ENCODE results near the gene GTPBP3. TPM values are rescaled to one million over a fixed set of nuclear protein-coding genes. Genes with fewer than 3 reads are reported as not detected.

GTPBP3 gene
- total and polyA plus RNA-seq, 9 of the 15 experiments (the other 6 are each of a cell fraction or from before 2014, with no cell fraction given), result 4.9 to 124 (median 22.6) TPM

DNA sequence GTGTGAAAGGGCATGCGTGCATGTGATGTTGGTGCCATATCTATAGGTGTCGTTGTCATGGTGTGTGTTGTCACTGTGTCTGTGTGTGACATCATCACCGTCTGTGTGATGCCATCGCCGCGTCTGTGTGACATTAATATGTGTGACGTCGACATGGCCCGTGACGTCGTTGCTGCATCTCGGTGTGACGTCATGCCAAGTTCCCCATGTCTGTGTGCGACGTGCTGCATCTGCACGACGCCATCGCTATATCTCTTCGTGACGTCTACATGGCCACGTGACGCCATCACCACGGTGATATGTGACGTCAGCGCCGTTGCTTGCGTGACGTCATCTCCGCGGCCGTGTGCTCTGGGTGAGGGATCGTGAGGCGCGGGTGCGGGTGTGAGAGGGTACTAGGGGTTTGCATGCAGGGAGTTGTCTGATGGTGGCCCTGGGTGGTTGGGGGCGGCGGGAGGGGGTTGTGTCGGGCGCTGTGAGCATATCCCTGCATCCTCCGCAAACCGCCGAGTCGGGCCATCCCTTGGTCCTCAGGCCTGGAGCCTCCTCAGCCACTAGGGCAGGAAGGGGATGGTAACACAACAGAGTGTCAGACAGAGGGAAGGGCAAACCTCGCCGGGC, 14.6 kb downstream of the GTPBP3 start (continued):
- TF ChIP-seq, protein P1, sequence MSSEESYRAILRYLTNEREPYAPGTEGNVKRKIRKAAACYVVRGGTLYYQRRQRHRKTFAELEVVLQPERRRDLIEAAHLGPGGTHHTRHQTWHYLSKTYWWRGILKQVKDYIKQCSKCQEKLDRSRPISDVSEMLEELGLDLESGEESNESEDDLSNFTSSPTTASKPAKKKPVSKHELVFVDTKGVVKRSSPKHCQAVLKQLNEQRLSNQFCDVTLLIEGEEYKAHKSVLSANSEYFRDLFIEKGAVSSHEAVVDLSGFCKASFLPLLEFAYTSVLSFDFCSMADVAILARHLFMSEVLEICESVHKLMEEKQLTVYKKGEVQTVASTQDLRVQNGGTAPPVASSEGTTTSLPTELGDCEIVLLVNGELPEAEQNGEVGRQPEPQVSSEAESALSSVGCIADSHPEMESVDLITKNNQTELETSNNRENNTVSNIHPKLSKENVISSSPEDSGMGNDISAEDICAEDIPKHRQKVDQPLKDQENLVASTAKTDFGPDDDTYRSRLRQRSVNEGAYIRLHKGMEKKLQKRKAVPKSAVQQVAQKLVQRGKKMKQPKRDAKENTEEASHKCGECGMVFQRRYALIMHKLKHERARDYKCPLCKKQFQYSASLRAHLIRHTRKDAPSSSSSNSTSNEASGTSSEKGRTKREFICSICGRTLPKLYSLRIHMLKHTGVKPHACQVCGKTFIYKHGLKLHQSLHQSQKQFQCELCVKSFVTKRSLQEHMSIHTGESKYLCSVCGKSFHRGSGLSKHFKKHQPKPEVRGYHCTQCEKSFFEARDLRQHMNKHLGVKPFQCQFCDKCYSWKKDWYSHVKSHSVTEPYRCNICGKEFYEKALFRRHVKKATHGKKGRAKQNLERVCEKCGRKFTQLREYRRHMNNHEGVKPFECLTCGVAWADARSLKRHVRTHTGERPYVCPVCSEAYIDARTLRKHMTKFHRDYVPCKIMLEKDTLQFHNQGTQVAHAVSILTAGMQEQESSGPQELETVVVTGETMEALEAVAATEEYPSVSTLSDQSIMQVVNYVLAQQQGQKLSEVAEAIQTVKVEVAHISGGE (CRISPR knock-in tag; IDR thresholded peaks at IDR 0.05), result no peak
- TF ChIP-seq NCOA1 (IDR thresholded peaks at IDR 0.05; ENCODE audit: low read depth) (peak; percentile 100), ZNF408 (CRISPR knock-in tag; IDR thresholded peaks at IDR 0.05; ENCODE audit: low read depth) (no peak), KAT8 (IDR thresholded peaks at IDR 0.05; ENCODE audit: low read depth) (no peak), KLF10 (CRISPR knock-in tag; IDR thresholded peaks at IDR 0.05) (no peak), SREBF2 (CRISPR knock-in tag; IDR thresholded peaks at IDR 0.05) (no peak), NUFIP1 (IDR thresholded peaks at IDR 0.05; ENCODE audit: partially characterized antibody) (no peak), DDX20 (tag; IDR thresholded peaks at IDR 0.05; ENCODE audit: low read depth) (no peak), ZNF444 (CRISPR knock-in tag; IDR thresholded peaks at IDR 0.05) (no peak), RFX5 (IDR thresholded peaks at IDR 0.05; ENCODE audit: low read depth, low read length) (no peak), ZFPM2 (CRISPR knock-in tag; IDR thresholded peaks at IDR 0.05) (no peak), PHB2 (IDR thresholded peaks at IDR 0.05; ENCODE audit: low read depth) (no peak), HDAC1 (IDR thresholded peaks at IDR 0.05) (0 out of 4 replicates have a peak, but pooled peaks of 1 of the 2 experiments have one; percentile 28), GTF2E2 (tag; IDR thresholded peaks at IDR 0.05) (no peak)
- TF ChIP-seq, protein P2, sequence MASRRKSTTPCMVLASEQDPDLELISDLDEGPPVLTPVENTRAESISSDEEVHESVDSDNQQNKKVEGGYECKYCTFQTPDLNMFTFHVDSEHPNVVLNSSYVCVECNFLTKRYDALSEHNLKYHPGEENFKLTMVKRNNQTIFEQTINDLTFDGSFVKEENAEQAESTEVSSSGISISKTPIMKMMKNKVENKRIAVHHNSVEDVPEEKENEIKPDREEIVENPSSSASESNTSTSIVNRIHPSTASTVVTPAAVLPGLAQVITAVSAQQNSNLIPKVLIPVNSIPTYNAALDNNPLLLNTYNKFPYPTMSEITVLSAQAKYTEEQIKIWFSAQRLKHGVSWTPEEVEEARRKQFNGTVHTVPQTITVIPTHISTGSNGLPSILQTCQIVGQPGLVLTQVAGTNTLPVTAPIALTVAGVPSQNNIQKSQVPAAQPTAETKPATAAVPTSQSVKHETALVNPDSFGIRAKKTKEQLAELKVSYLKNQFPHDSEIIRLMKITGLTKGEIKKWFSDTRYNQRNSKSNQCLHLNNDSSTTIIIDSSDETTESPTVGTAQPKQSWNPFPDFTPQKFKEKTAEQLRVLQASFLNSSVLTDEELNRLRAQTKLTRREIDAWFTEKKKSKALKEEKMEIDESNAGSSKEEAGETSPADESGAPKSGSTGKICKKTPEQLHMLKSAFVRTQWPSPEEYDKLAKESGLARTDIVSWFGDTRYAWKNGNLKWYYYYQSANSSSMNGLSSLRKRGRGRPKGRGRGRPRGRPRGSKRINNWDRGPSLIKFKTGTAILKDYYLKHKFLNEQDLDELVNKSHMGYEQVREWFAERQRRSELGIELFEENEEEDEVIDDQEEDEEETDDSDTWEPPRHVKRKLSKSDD (conservative IDR thresholded peaks at IDR 0.05; ENCODE audit: low read length), result peak; percentile 96; the same call in 1 of the 2 replicates
- TF ChIP-seq, protein P3, sequence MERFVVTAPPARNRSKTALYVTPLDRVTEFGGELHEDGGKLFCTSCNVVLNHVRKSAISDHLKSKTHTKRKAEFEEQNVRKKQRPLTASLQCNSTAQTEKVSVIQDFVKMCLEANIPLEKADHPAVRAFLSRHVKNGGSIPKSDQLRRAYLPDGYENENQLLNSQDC (CRISPR knock-in tag; IDR thresholded peaks at IDR 0.05), result no peak
- TF ChIP-seq, protein P4, sequence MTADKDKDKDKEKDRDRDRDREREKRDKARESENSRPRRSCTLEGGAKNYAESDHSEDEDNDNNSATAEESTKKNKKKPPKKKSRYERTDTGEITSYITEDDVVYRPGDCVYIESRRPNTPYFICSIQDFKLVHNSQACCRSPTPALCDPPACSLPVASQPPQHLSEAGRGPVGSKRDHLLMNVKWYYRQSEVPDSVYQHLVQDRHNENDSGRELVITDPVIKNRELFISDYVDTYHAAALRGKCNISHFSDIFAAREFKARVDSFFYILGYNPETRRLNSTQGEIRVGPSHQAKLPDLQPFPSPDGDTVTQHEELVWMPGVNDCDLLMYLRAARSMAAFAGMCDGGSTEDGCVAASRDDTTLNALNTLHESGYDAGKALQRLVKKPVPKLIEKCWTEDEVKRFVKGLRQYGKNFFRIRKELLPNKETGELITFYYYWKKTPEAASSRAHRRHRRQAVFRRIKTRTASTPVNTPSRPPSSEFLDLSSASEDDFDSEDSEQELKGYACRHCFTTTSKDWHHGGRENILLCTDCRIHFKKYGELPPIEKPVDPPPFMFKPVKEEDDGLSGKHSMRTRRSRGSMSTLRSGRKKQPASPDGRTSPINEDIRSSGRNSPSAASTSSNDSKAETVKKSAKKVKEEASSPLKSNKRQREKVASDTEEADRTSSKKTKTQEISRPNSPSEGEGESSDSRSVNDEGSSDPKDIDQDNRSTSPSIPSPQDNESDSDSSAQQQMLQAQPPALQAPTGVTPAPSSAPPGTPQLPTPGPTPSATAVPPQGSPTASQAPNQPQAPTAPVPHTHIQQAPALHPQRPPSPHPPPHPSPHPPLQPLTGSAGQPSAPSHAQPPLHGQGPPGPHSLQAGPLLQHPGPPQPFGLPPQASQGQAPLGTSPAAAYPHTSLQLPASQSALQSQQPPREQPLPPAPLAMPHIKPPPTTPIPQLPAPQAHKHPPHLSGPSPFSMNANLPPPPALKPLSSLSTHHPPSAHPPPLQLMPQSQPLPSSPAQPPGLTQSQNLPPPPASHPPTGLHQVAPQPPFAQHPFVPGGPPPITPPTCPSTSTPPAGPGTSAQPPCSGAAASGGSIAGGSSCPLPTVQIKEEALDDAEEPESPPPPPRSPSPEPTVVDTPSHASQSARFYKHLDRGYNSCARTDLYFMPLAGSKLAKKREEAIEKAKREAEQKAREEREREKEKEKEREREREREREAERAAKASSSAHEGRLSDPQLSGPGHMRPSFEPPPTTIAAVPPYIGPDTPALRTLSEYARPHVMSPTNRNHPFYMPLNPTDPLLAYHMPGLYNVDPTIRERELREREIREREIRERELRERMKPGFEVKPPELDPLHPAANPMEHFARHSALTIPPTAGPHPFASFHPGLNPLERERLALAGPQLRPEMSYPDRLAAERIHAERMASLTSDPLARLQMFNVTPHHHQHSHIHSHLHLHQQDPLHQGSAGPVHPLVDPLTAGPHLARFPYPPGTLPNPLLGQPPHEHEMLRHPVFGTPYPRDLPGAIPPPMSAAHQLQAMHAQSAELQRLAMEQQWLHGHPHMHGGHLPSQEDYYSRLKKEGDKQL (CRISPR knock-in tag; IDR thresholded peaks at IDR 0.05; ENCODE audit: borderline replicate concordance), result no peak
